ENCODE data around the gene LGI1.

Gene LGI1

GRCh38 chr10:93755443-93756116 is 2.2 kb upstream of the LGI1 start:
- DNase-seq (ENCODE audit: low read depth), result no peak

DNA sequence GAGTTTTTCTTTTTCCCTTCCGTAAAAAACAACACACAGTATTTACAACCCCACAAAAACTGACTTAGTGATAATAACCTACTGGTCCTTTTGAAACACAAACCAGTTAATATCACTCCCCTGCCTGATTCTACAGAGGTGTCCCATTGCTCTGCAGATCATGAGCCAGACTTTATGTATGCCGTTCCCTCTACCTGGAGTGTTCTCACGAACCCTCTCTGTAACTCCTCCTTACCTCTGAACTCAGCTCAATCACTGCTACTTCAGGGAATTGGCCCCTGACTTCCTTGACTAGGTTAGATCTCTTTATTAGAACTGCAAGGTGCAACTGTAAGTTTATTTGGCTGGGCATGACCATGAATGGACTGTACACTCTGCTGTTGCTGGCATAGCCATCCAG is 1.6 kb upstream of the LGI1 start:
- DNase-seq (ENCODE audit: low read depth), result no peak

- DNase-seq (ENCODE audit: low read depth), result no peak
Observed at GRCh38 chr10:93757136-93757535, 600 bp upstream of the LGI1 start.

- DNase-seq (ENCODE audit: low read depth), result no peak
Observed at GRCh38 chr10:93758508-93758885, 761 bp downstream of the LGI1 start.

DNA sequence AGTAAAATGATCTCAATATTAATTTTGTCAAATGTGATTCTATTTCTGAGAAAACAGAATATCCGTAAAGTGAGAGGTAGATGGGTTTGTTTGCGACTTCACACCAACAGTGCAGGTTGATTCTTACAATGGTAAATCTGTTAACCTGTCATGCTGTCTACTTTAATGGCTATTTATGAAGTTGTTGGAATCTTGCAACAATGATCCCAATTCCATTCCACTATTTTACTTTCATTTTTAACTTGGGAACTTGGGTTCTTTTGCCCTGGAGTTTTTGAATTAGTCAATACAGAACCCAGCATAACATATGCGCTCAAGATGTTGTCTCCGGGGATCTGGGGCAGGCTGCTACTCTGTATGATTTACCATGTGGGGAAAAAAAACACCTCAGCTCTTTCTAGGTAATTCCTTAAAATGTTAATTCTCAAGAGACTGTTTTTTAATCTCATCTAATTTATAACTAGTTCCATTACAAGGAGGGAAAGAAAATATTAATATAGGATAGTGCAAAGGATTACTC is 1.2 kb downstream of the LGI1 start:
- no peak for DNase-seq (ENCODE audit: low read depth)

GRCh38 chr10:93760490-93760889 is 2.8 kb downstream of the LGI1 start:
- no peak for DNase-seq (ENCODE audit: low read depth)

DNA sequence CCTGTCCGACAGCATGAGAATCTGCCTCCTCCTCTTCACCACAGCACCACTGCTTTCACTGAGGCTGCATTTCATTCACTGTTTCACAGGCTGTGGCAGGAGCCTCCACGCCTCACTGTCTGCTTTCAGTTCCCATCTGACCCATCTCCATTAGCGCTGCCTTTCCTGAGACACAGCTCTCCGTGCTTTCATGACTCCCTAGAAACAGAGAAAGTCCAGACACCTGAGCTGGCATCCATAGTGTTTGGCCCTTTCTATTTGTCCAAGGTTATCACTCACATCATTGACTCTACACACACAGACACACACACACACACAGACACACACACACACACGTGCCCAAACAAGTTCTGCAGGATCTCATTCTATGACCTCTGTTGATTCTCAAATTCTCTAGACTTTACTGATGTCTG is 5.2 kb downstream of the LGI1 start:
- no peak for DNase-seq (ENCODE audit: low read depth)

DNA sequence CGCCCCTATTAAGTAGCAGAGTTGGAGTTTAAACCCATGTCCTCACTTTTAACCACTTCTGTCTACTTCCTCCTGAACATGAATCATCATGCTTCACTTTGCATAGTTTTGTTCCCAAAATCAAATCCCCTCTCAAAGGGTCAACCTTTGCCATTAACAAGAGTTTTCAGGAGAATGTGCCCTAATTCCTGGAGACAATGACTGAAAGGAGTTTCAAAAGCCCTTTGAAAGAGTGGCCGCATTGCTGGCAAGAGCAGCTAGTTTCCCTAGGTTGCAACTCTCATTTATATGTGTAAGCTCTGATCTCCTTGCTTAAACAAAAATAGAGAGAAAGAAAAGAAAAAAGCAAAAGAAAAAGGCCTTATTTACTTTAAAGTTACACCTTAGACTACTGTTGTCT is 9.2 kb downstream of the LGI1 start:
- no peak for DNase-seq (ENCODE audit: low read depth)

- DNase-seq (ENCODE audit: low read depth), result no peak
Observed at GRCh38 chr10:93767724-93768399, 10.1 kb downstream of the LGI1 start.

- DNase-seq (ENCODE audit: low read depth), result no peak
Observed at GRCh38 chr10:93768892-93769291, 11.2 kb downstream of the LGI1 start.

GRCh38 chr10:93771354-93771753 is 13.6 kb downstream of the LGI1 start:
- DNase-seq (ENCODE audit: low read depth), result no peak

DNA sequence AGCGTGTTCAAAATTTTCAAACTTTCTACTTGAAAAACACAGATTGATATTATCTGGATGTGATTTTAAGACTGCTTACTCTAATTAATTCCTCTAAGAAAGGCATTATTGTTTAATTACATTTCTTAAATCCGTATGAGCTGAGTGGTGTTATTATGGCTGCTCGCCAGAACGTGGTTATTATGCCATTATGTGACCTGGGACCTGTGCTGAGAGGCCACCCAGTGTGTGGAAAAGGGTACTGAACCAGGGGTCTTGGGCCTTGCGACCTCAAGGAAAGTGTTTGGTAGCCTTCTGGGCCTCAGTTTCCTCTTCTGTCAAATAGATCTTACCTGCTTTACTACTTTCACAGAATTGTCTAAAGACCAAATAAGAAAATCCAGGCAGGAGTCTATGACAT is 15.4 kb downstream of the LGI1 start:
- DNase-seq (ENCODE audit: low read depth), result no peak

GRCh38 chr10:93773705-93774104 is 16.0 kb downstream of the LGI1 start:
- no peak for DNase-seq (ENCODE audit: low read depth)

DNA sequence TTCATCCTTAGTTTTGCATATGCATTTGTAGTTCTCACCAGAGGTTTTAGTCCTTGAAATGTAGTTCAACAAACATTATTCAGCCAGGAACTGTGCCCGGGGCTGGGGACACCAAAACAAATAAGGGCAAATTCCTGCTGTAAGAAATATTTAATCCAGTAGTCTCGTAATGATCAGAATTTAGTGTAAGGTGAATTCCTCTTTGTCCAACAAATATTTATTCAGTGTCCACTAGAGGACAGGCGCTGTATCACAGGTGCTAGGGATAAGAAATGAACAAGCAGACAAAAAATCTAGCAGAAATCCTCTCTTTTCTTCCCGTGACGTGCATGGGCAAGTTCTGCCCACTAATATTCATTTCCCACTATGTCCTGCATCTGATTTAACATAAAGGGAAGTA is 17.6 kb downstream of the LGI1 start:
- no peak for DNase-seq (ENCODE audit: low read depth)

DNA sequence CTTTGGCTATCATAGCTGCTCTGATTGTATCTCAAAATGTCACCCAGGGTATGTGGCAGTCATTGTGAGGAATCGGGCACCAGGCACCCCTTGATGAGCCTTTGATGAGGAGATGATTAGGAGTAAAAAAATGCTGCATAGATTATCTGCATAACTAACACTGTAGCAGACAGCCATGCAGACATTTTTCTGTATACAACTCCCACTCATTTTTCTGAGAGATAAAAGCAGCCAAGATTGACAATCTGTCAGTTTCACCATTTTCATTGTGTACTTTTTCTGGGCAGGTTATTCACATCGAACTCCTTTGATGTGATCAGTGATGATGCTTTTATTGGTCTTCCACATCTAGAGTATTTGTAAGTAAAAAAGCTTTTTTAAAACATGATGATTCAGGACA is 19.4 kb downstream of the LGI1 start:
- DNase-seq (ENCODE audit: low read depth), result no peak

DNA sequence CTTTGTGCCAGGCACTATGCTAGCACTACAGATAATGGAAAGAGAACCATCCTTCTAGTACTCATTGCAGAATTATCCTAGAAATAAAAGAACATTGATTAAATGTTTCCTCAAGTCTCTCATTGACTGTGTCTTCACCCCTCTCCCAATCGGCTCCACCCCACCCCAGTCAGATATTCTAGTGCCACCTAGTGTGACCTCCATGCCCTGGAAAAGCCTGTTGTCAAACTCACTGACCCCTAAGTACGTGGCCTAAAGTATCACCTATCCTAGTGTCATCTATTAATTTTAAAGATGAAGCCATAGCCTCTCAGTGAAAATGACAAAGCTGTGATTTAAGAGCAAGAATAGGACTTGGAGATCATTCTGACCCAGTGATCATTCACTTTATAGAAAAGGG is 26.3 kb downstream of the LGI1 start:
- no peak for DNase-seq (ENCODE audit: low read depth)

- DNase-seq (ENCODE audit: low read depth), result no peak
Observed at GRCh38 chr10:93788413-93789208, 30.9 kb downstream of the LGI1 start.

- DNase-seq (ENCODE audit: low read depth), result no peak
Observed at GRCh38 chr10:93790439-93790838, 32.7 kb downstream of the LGI1 start.

DNA sequence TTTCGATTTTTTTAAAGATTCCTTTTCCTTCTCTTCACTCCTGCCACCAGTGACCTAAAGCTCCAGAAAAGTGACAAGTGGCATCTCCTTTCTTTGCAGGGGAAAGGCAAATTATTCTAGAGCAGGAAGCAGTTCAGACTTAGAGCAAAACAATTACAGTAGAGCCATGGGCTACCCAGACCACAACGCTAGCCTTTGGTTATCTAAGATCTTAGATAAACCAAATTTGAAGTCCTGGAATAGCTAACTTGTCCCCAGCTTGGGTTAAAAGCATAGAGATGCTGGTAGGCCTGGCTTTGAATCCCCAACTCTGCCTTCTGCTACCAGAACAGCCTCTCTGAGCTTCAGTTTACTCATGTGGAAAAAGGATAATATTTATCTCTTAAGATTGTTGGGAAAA is 38.4 kb downstream of the LGI1 start:
- DNase-seq (ENCODE audit: low read depth), result no peak

DNA sequence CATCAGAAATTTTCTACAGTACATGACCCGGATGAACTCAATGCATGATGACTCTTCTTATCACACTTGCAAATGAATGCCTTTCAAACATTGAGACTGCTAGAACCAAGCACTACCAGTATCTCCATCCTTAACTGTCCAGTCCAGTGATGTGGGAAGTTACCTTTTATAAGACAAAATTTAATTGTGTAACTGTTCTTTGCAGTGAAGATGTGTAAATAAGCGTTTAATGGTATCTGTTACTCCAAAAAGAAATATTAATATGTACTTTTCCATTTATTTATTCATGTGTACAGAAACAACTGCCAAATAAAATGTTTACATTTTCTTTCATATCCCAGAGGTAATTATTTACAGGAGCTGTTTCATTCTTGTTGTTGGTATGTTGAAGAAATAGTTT is 40.1 kb downstream of the LGI1 start:
- DNase-seq (ENCODE audit: low read depth), result no peak

- DNase-seq (ENCODE audit: low read depth), result no peak
Observed at GRCh38 chr10:93799155-93799708, 41.5 kb downstream of the LGI1 start.

- no peak for DNase-seq (ENCODE audit: low read depth)
Observed at GRCh38 chr10:93804200-93804599, 46.5 kb downstream of the LGI1 start.

GRCh38 chr10:93806903-93807302 is 49.2 kb downstream of the LGI1 start:
- no peak for DNase-seq (ENCODE audit: low read depth)

Measured in stimulated activated CD8-positive, alpha-beta memory T cell treated with anti-CD3 and anti-CD28 coated beads, Interleukin-12 subunit alpha, Interleukin-12 subunit beta, amount 100 ng/mL, for 1 hour (primary cell).